GM18520 (cell line): ENCODE data around the gene TIFAB.
"Not testable (repeated sequence)": the region's sequence is repeated elsewhere in the genome, so short reads cannot be mapped to it uniquely, and the experiment has no call there.

Source experiments
- ATAC-seq: cut with Tn5 transposase; IDR thresholded peaks from one replicate; pipeline ENCODE4 v1.9.1; 2021; ENCODE audit not compliant: unreplicated experiment

TIFAB gene

GRCh38 chr5:135452321-135453030 is at the start of gene TIFAB:
Gene TIFAB, minus strand, starts transcription at chr5:135452351. Its CDS starts 2,412 bp downstream, at chr5:135449939.
- ATAC-seq, result no peak

GRCh38 chr5:135498637-135498995 is 46.5 kb upstream of the TIFAB start:
- no peak for ATAC-seq

GRCh38 chr5:135497971-135498636 is 46.0 kb upstream of the TIFAB start:
- ATAC-seq, result no peak

GRCh38 chr5:135495531-135495930 is 43.4 kb upstream of the TIFAB start:
- not testable (repeated sequence) for ATAC-seq

GRCh38 chr5:135494196-135494595 is 42.0 kb upstream of the TIFAB start:
- no peak for ATAC-seq

GRCh38 chr5:135493406-135494180 is 41.4 kb upstream of the TIFAB start:
- ATAC-seq, result no peak

GRCh38 chr5:135492319-135492626 is 40.1 kb upstream of the TIFAB start:
- no peak for ATAC-seq

- ATAC-seq, result no peak
Observed at GRCh38 chr5:135491552-135492318, 39.6 kb upstream of the TIFAB start.

GRCh38 chr5:135491038-135491551 is 38.9 kb upstream of the TIFAB start:
- ATAC-seq, result no peak

- no peak for ATAC-seq
Observed at GRCh38 chr5:135490245-135491037, 38.3 kb upstream of the TIFAB start.

- ATAC-seq, result no peak
Observed at GRCh38 chr5:135489466-135490244, 37.5 kb upstream of the TIFAB start.

GRCh38 chr5:135488727-135489465 is 36.7 kb upstream of the TIFAB start:
- ATAC-seq, result no peak

- ATAC-seq, result no peak
Observed at GRCh38 chr5:135487839-135488514, 35.8 kb upstream of the TIFAB start.

- ATAC-seq, result no peak
Observed at GRCh38 chr5:135487037-135487395, 34.9 kb upstream of the TIFAB start.

GRCh38 chr5:135486131-135487036 is 34.2 kb upstream of the TIFAB start:
- no peak for ATAC-seq

- no peak for ATAC-seq
Observed at GRCh38 chr5:135484674-135485086, 32.5 kb upstream of the TIFAB start.

GRCh38 chr5:135483254-135483653 is 31.1 kb upstream of the TIFAB start:
- no peak for ATAC-seq
